Lower leg skin (tissue), 4 donors: Measurements from ENCODE around the gene ASTL. TPM values are rescaled to one million over a fixed set of nuclear protein-coding genes. Genes with fewer than 3 reads are reported as not detected.
A peak's percentile ranks its signal among the peaks of the same experiment; 100 is the strongest.

Experiments
- DNase-seq, 2 donors: peaks; one replicate each; pipeline ENCODE4 v3.0.0-alpha.2; 2019; ENCODE audit warnings: low spot score in 2 of 2
- H3K4me3 ChIP-seq: fragments of 200-600 bp; sonication (generic); 2 replicates; pipeline ENCODE4 v1.5.1; 2017; ENCODE audit warnings: mild to moderate bottlenecking, low read depth; ENCODE audit not compliant: poor library complexity, severe bottlenecking
- POLR2A ChIP-seq, 2 donors: fragments of 450-650 bp; IDR thresholded peaks; one replicate each; pipeline ENCODE4 v1.6.1; 2016 to 2017; ENCODE audit warnings: antibody characterized with exemption in 2 of 2, mild to moderate bottlenecking in 1 of 2, moderate library complexity in 1 of 2
- WGBS, 2 donors: methylation state at CpG; one replicate each; pipeline ENCODE4 v1.1.5; 2018; 5-methylcytosine and 5-hydroxymethylcytosine counted together
- intact Hi-C: fragments of 100-400 bp; cut with DNase I; formaldehyde crosslinking; loops from one replicate; pipeline ENCODE4 v1.15.0; 2023; ENCODE audit warnings: low total_unique reads
- total RNA-seq, 4 donors: library from RNA; depleted of rRNA; stranded (reverse); fragments of >200 nt; gene quantifications; one replicate each; pipeline ENCODE4 v1.1.0, GENCODE V29; 2016
- TF ChIP-seq, protein P1 (sequence below), 3 donors: fragments of 450-650 bp; IDR thresholded peaks; one replicate each; pipeline ENCODE4 v1.5.1; 2016; ENCODE audit warnings: antibody characterized with exemption in 3 of 3, mild to moderate bottlenecking in 3 of 3, moderate library complexity in 2 of 3

Gene ASTL
- total RNA-seq, 4 donors from 2014 or later: 0.20 to 1.8 (median 0.63) TPM; not detected in 1

DNA sequence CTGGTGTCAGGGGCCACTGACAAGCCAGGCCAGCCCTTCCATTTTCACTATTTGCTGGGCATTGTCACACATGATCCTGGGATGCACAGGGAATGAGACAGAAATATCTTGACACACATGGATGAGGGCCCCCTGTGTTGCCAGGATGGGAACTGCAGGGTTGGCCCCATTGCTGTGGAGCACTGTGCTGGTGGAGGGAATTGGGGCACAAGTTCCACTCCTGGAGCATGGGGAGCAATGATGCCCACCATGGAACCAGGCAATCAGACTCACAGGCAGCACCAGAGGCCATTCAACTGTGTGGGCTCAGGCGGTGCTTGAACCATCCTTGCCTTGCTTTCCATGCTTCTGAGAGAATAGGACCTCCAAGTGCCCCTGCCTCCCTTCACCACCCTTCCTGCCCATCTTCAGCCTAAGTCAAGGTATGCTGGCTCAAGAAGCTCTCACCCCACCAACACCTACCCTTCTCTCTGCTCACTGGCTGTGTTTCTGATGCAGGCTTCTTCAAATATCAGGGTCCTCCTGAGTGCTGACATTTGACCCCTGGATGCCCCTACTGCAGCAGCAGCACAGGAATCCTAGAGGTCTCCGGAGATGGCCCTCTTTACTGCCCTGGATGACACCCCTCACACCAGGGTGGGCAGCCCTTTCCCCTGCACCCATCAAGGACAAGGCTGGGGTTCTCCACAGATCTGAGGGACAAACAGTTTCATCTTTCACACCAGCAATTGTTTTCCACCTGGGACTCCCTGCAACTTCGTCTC is 33.0 kb downstream of the ASTL start:
- H3K4me3 ChIP-seq: no peak overlapping the region
- 92 to 98% methylated on average over 3 of the region's 3 CpGs for WGBS, 2 donors
- TF ChIP-seq, protein P1, sequence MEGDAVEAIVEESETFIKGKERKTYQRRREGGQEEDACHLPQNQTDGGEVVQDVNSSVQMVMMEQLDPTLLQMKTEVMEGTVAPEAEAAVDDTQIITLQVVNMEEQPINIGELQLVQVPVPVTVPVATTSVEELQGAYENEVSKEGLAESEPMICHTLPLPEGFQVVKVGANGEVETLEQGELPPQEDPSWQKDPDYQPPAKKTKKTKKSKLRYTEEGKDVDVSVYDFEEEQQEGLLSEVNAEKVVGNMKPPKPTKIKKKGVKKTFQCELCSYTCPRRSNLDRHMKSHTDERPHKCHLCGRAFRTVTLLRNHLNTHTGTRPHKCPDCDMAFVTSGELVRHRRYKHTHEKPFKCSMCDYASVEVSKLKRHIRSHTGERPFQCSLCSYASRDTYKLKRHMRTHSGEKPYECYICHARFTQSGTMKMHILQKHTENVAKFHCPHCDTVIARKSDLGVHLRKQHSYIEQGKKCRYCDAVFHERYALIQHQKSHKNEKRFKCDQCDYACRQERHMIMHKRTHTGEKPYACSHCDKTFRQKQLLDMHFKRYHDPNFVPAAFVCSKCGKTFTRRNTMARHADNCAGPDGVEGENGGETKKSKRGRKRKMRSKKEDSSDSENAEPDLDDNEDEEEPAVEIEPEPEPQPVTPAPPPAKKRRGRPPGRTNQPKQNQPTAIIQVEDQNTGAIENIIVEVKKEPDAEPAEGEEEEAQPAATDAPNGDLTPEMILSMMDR (IDR thresholded peaks at IDR 0.05): no peak
- TF ChIP-seq POLR2A (IDR thresholded peaks at IDR 0.05): no peak
- peak in 1 of 2 donors; percentile 53 for DNase-seq
- intact Hi-C loops: no loop called here

DNA sequence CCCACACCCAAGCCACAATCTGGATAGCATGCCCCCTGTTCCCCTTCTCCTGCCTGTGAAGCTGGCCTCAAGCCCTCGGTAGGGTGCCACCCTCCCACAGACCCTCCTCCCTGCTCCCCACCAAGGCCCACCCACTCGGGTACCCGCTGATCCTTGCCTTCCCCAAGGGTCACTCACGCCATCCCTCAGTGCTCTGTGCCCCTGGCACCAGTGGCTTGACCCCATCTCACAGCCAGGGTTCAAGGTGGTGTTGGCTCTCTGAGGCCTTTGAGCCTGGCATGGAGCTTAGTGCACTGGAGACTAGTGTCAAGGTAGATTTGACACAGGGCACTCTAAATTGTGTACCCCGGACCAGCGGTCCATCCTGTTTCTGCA is 33.8 kb downstream of the ASTL start:
- TF ChIP-seq, protein P1 (IDR thresholded peaks at IDR 0.05): no peak
- TF ChIP-seq POLR2A (IDR thresholded peaks at IDR 0.05): no peak
- DNase-seq: peak in 1 of 2 donors; percentile 75
- H3K4me3 ChIP-seq: no peak overlapping the region
- intact Hi-C loops: no loop called here
- WGBS, 2 donors: 93 to 95% methylated on average over 6 of the region's 6 CpGs

DNA sequence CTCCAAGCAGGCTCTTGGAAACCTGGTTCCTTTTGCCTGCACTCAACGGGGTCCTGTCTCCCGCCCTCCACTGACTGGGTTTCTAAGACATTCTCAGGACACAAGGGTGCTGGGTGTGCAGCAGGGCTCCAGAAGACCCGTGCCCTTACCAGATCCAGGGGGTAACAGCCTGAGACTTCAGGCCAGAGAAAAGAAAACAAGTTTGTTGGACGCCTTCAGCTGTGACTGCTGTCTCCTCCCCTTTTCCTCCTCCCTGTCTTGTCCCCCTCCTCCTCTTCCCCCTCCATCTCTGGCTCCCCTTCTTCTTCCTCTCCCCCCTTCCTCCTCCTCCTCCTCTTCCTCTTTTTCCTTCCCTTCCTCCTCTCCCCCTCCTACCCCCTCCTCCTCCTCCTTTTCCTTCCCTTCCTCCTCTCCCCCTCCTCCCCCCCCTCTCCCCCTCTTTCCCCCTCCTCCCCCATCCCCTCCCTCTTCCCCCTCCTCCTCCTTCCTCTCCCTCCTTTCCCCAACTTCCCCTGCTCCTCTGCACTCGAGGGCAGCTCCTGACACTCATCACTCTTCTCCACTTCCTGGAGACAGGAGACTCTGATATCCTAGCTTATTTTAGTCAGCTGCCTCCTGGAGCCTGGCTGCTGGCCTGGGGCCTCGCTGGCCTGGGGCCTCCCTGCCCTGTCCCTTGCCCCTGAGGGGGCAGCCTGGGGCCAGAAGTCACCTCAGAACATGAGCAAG is 34.4 kb downstream of the ASTL start:
- intact Hi-C loops: no loop called here
- peak in 1 of 2 donors; percentile 32 for DNase-seq
- WGBS, 2 donors: 46 to 48% methylated on average over 6 of the region's 6 CpGs
- H3K4me3 ChIP-seq: no peak overlapping the region
- no peak for TF ChIP-seq POLR2A (IDR thresholded peaks at IDR 0.05)
- TF ChIP-seq, protein P1 (IDR thresholded peaks at IDR 0.05): no peak

DNA sequence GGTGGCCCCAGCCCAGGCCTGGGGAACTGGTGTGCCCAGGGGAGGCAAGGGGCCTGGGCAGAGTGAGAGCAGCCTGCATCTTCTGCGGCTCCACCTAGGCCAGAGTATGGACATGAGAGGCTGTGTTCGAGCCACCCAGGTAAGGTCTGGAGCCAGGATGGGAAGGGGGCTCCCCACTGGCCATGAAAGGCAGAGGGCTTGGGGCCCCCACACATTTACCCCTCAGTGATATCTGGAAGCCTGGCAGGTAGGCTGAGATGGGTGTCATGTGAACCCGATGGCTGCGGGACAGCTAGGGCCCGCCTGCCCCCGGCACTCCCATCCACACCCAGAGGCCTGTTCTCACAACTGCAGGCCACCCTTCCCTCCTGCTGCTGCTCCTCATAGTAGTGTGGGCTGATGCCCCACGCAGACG is 35.1 kb downstream of the ASTL start:
- TF ChIP-seq, protein P1 (IDR thresholded peaks at IDR 0.05): no peak
- TF ChIP-seq POLR2A (IDR thresholded peaks at IDR 0.05): no peak
- WGBS, 2 donors: 68 to 82% methylated on average over 8 of the region's 8 CpGs
- H3K4me3 ChIP-seq: no peak overlapping the region
- intact Hi-C loops: no loop called here
- peak in 1 of 2 donors; percentile 75 for DNase-seq

DNA sequence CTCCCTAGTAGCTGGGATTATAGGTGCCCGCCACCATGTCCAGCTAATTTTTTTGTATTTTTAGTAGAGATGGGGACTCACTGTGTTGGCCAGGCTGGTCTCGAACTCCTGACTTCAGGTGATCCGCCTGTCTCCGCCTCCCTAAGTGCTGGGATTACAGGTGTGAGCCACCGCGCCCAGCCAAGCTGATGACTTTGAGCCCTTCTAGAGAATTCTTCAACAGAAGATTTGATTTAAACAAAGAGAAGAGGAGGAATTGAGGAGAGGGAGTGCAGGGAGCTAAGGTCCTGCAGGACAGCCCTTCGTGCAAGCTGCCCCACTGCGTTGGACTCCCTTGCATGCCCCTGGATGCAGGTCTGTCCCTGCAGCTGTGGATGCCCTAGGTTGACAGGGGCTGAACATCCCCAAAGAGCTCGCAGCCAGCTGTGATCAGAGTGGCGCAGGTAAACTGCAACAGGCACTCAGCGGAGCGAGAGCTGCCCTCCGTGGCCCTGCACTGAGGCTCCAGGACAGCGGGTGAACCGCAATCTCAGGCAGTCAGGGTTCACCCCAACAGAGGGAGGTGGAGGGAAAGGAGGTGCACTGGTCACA is 35.6 kb downstream of the ASTL start:
- intact Hi-C loops: no loop called here
- no peak overlapping the region for H3K4me3 ChIP-seq
- DNase-seq: peak in 1 of 2 donors; percentile 52
- 94 to 95% methylated on average over 15 of the region's 15 CpGs for WGBS, 2 donors
- TF ChIP-seq, protein P1 (IDR thresholded peaks at IDR 0.05): no peak
- TF ChIP-seq POLR2A (IDR thresholded peaks at IDR 0.05): no peak
